Measurements from ENCODE around the gene NT5C3B. TPM values are rescaled to one million over a fixed set of nuclear protein-coding genes. Genes with fewer than 3 reads are reported as not detected.
"Not testable (repeated sequence)": the region's sequence is repeated elsewhere in the genome, so short reads cannot be mapped to it uniquely, and the experiment has no call there.

Gene NT5C3B
- total RNA-seq, 1 donor = 69.8 TPM

- peaks cover 28% of the 10 kb centered on the region for H3K36me3 ChIP-seq (ENCODE audit: insufficient read depth, low read length)
- peak overlapping the region; percentile 100 for H3K4me2 ChIP-seq (ENCODE audit: insufficient read depth, low read length)
- H2AFZ ChIP-seq (ENCODE audit: low read length) = peak overlapping the region; percentile 89
- DNase-seq (ENCODE audit: insufficient read length, low spot score, missing footprints) = no peak
- H3K27me3 ChIP-seq (ENCODE audit: insufficient read depth, low read length) = no peaks in the 10 kb centered on the region
- no peaks in the 10 kb centered on the region for H3K9me3 ChIP-seq (ENCODE audit: low read depth, low read length)
- TF ChIP-seq, protein P1, sequence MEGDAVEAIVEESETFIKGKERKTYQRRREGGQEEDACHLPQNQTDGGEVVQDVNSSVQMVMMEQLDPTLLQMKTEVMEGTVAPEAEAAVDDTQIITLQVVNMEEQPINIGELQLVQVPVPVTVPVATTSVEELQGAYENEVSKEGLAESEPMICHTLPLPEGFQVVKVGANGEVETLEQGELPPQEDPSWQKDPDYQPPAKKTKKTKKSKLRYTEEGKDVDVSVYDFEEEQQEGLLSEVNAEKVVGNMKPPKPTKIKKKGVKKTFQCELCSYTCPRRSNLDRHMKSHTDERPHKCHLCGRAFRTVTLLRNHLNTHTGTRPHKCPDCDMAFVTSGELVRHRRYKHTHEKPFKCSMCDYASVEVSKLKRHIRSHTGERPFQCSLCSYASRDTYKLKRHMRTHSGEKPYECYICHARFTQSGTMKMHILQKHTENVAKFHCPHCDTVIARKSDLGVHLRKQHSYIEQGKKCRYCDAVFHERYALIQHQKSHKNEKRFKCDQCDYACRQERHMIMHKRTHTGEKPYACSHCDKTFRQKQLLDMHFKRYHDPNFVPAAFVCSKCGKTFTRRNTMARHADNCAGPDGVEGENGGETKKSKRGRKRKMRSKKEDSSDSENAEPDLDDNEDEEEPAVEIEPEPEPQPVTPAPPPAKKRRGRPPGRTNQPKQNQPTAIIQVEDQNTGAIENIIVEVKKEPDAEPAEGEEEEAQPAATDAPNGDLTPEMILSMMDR (IDR thresholded peaks at IDR 0.05; ENCODE audit: extremely low read depth, low read depth, low read length) = no peak
- H3K79me2 ChIP-seq (ENCODE audit: insufficient read depth, low read length) = peaks cover 53% of the 10 kb centered on the region
- H4K20me1 ChIP-seq (ENCODE audit: insufficient read depth, low read length) = peaks cover 45% of the 10 kb centered on the region
- peaks cover 12% of the 10 kb centered on the region for H3K4me1 ChIP-seq (ENCODE audit: insufficient read depth, low read length)
- peak overlapping the region; percentile 73 for H3K27ac ChIP-seq (ENCODE audit: low read depth, low read length)
- H3K4me3 ChIP-seq (ENCODE audit: insufficient read depth, low read length) = peak overlapping the region; percentile 98
Measured at GRCh38 chr17:41864498-41864835, 28.4 kb upstream of the NT5C3B start.

- Histone ChIP-seq H3K79me2 (ENCODE audit: insufficient read depth, low read length) (peaks cover 61% of the 10 kb centered on the region), H3K27ac (ENCODE audit: low read depth, low read length) (no peak overlapping the region), H3K4me1 (ENCODE audit: insufficient read depth, low read length) (peaks cover 12% of the 10 kb centered on the region), H3K27me3 (ENCODE audit: insufficient read depth, low read length) (no peaks in the 10 kb centered on the region), H4K20me1 (ENCODE audit: insufficient read depth, low read length) (peaks cover 45% of the 10 kb centered on the region), H3K4me2 (ENCODE audit: insufficient read depth, low read length) (peak overlapping the region; percentile 100), H3K36me3 (ENCODE audit: insufficient read depth, low read length) (peaks cover 16% of the 10 kb centered on the region), H3K9me3 (ENCODE audit: low read depth, low read length) (no peaks in the 10 kb centered on the region), H3K4me3 (ENCODE audit: insufficient read depth, low read length) (peak overlapping the region; percentile 98), H2AFZ (ENCODE audit: low read length) (no peak overlapping the region)
- TF ChIP-seq, protein P1 (IDR thresholded peaks at IDR 0.05; ENCODE audit: extremely low read depth, low read depth, low read length) = no peak
- DNase-seq (ENCODE audit: insufficient read length, low spot score, missing footprints) = no peak
Measured at GRCh38 chr17:41863074-41863848, 27.2 kb upstream of the NT5C3B start.

DNA sequence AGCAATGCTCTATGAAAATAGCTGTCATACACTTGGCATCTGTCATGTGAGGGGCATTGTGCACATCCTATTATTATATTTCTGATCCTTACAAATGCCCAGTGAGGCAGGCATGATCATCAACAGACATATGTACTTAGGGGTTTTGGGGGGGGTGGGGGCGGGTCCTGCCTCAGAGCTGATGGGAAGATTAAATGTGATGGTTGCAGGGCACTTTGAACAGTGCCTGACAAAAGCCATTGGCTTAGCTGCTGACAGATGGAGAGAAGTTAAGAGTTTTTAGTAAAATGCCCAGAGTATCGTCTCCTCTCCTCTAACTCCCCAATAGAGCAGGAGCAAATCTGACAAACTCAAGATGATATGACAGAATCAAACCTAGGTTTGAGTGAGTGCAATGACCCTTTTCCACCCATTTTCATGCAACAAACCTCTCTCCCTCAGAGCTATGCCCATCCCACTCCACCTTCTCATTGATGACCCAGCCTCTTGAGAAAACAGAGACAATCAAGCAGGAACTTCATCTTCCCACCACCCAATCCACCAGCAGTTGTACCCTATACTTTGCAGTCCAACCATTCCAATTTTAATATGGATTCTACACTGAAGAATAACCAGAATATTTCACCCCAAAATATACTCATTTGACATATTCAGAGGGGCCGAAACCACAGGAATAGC is 24.4 kb upstream of the NT5C3B start:
- Histone ChIP-seq H3K27me3 (ENCODE audit: insufficient read depth, low read length) (no peaks in the 10 kb centered on the region), H3K79me2 (ENCODE audit: insufficient read depth, low read length) (peaks cover 74% of the 10 kb centered on the region)

DNA sequence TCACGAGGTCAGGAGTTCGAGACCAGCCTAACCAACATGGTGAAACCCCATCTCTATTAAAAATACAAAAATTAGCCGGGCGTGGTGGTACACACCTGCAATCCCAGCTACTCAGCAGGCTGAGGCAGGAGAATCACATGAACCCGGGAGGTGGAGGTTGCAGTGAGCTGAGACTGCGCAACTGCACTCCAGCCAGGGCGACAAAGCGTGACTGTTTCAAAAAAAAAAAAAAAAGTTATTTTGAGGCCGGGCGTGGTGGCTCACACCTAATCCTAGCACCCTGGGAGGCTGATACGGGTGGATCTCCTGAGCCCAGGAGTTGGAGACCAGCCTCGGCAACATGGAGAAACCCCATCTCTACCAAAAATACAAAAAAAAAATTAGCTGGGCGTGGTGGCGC is 15.3 kb upstream of the NT5C3B start:
- not testable (repeated sequence) for DNase-seq (ENCODE audit: insufficient read length, low spot score, missing footprints); H3K4me1 ChIP-seq (ENCODE audit: insufficient read depth, low read length); H3K4me3 ChIP-seq (ENCODE audit: insufficient read depth, low read length); H3K9me3 ChIP-seq (ENCODE audit: low read depth, low read length); H2AFZ ChIP-seq (ENCODE audit: low read length); H3K27me3 ChIP-seq (ENCODE audit: insufficient read depth, low read length); H3K27ac ChIP-seq (ENCODE audit: low read depth, low read length); H3K4me2 ChIP-seq (ENCODE audit: insufficient read depth, low read length)
- Histone ChIP-seq H4K20me1 (ENCODE audit: insufficient read depth, low read length) (peaks cover 26% of the 10 kb centered on the region), H3K36me3 (ENCODE audit: insufficient read depth, low read length) (peaks cover 16% of the 10 kb centered on the region), H3K79me2 (ENCODE audit: insufficient read depth, low read length) (peaks cover 46% of the 10 kb centered on the region)

More for the DNA sequence above, 24.4 kb upstream of the NT5C3B start:
- DNase-seq (ENCODE audit: insufficient read length, low spot score, missing footprints) = no peak
- H3K4me3 ChIP-seq (ENCODE audit: insufficient read depth, low read length) = no peak overlapping the region
- H2AFZ ChIP-seq (ENCODE audit: low read length) = no peak overlapping the region
- H3K36me3 ChIP-seq (ENCODE audit: insufficient read depth, low read length) = no peaks in the 10 kb centered on the region
- no peak overlapping the region for H3K27ac ChIP-seq (ENCODE audit: low read depth, low read length)
- peaks cover 41% of the 10 kb centered on the region for H4K20me1 ChIP-seq (ENCODE audit: insufficient read depth, low read length)
- H3K4me2 ChIP-seq (ENCODE audit: insufficient read depth, low read length) = no peak overlapping the region
- peaks cover 9% of the 10 kb centered on the region for H3K4me1 ChIP-seq (ENCODE audit: insufficient read depth, low read length)
- no peaks in the 10 kb centered on the region for H3K9me3 ChIP-seq (ENCODE audit: low read depth, low read length)
- TF ChIP-seq, protein P1 (IDR thresholded peaks at IDR 0.05; ENCODE audit: extremely low read depth, low read depth, low read length) = no peak
